ENCODE results near the gene SLC22A7.

DNA sequence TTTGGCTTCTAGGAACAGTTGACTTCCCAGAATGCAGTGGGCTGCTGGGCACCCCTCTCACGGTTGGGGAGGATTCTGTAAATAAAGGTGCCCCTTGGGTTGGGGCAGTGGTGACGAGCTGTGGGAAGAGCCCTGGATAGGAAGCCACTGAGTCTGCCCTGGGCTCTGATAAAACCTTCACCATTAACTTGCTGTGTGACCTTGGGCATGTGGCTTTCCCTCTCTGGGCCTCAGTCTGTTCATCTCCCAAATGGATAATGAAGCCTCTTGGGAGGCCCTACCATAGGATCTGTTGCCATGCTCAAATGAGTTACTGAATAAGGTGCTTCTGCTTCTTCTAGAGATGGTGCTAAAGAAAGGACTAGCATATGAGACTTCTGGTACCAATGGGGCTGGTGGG lies 6.8 kb downstream of the SLC22A7 start:
- TF ChIP-seq, protein P1, sequence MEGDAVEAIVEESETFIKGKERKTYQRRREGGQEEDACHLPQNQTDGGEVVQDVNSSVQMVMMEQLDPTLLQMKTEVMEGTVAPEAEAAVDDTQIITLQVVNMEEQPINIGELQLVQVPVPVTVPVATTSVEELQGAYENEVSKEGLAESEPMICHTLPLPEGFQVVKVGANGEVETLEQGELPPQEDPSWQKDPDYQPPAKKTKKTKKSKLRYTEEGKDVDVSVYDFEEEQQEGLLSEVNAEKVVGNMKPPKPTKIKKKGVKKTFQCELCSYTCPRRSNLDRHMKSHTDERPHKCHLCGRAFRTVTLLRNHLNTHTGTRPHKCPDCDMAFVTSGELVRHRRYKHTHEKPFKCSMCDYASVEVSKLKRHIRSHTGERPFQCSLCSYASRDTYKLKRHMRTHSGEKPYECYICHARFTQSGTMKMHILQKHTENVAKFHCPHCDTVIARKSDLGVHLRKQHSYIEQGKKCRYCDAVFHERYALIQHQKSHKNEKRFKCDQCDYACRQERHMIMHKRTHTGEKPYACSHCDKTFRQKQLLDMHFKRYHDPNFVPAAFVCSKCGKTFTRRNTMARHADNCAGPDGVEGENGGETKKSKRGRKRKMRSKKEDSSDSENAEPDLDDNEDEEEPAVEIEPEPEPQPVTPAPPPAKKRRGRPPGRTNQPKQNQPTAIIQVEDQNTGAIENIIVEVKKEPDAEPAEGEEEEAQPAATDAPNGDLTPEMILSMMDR (IDR thresholded peaks at IDR 0.05) = no peak
- TF ChIP-seq POLR2A (IDR thresholded peaks at IDR 0.05) (no peak), POLR2AphosphoS5 (IDR thresholded peaks at IDR 0.05) (no peak)

Data from sigmoid colon (tissue), 4 donors.